ENCODE results near the gene SYTL3.
A peak's percentile ranks its signal among the peaks of the same experiment; 100 is the strongest.
"Not testable (repeated sequence)": the region's sequence is repeated elsewhere in the genome, so short reads cannot be mapped to it uniquely, and the experiment has no call there.

The SYTL3 gene

GRCh38 chr6:158642097-158642601 is 7.7 kb upstream of the SYTL3 start:
- no peak for DNase-seq

GRCh38 chr6:158643836-158644230 is 6.0 kb upstream of the SYTL3 start:
- no peak for DNase-seq

GRCh38 chr6:158644231-158645063 is 5.4 kb upstream of the SYTL3 start, which contains the start of gene DYNLT1:
DYNLT1 (minus strand) TSS chr6:158644743; CDS start chr6:158644708, 35 bp downstream.
- DNase-seq: peak; percentile 81 to 85

- peak in 1 of 2 donors; percentile 59 for DNase-seq
Measured at GRCh38 chr6:158645064-158646022, 4.5 kb upstream of the SYTL3 start.

GRCh38 chr6:158646023-158646910 is 3.6 kb upstream of the SYTL3 start:
- DNase-seq: no peak

- DNase-seq: no peak
Measured at GRCh38 chr6:158647501-158647900, 2.4 kb upstream of the SYTL3 start.

GRCh38 chr6:158648682-158649131 is 1.1 kb upstream of the SYTL3 start:
- no peak for DNase-seq

GRCh38 chr6:158651981-158652737 is 2.3 kb downstream of the SYTL3 start:
- not testable (repeated sequence) for DNase-seq

- no peak for DNase-seq
Measured at GRCh38 chr6:158653577-158654354, 3.9 kb downstream of the SYTL3 start.

- DNase-seq: peak; percentile 26 to 46
Measured at GRCh38 chr6:158654498-158654897, 4.6 kb downstream of the SYTL3 start.

- no peak for DNase-seq
Measured at GRCh38 chr6:158654960-158655489, 5.2 kb downstream of the SYTL3 start.

GRCh38 chr6:158655569-158656450 is 6.0 kb downstream of the SYTL3 start:
- no peak for DNase-seq

GRCh38 chr6:158656986-158657385 is 7.1 kb downstream of the SYTL3 start:
- not testable (repeated sequence) for DNase-seq

GRCh38 chr6:158660333-158660754 is 10.5 kb downstream of the SYTL3 start:
- no peak for DNase-seq

GRCh38 chr6:158661156-158661685 is 11.4 kb downstream of the SYTL3 start:
- DNase-seq: no peak

GRCh38 chr6:158662607-158662953 is 12.7 kb downstream of the SYTL3 start:
- no peak for DNase-seq

GRCh38 chr6:158662954-158663624 is 13.2 kb downstream of the SYTL3 start:
- DNase-seq: no peak

GRCh38 chr6:158663625-158664165 is 13.8 kb downstream of the SYTL3 start:
- DNase-seq: no peak
